Astrocyte of the spinal cord (primary cell): ENCODE measurements around the gene AKAP9.

ENCODE experiments used
- DNase-seq: peaks from one replicate; pipeline ENCODE4 v3.0.0; 2011; ENCODE audit warnings: low read depth, low spot score
- H3K4me3 ChIP-seq: 2 replicates; pipeline ENCODE4 v1.5.1; 2011; ENCODE audit warnings: low read depth, mild to moderate bottlenecking, low read length, moderate library complexity
- CTCF ChIP-seq: IDR thresholded peaks from 2 replicates; pipeline ENCODE4 v1.5.1; 2012; ENCODE audit warnings: low read depth, mild to moderate bottlenecking, low read length, inconsistent platforms
- in situ Hi-C: cut with HindIII; loops from 2 replicates; pipeline ENCODE4 v1.10.0; 2017; ENCODE audit warnings: low sequenced_read_pairs

The AKAP9 gene

DNA sequence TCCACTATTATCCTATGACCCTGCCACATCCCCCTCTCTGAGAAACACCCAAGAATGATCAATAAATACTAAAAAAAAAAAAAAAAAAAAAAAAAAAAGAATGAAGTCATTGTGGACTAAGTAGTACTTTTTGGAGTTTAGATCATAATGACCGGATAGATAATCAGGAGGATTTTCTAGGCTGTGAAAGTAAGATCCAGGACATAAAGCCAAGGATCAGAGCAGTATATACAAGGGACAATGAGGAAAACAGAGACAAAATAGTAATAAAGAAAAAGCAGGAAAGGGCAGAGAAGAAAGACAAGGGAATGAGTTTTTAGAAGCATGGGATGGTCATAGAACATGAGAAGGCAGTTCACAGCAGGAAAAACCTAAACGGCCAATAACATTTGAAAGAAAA, 87.6 kb downstream of the AKAP9 start:
- DNase-seq: no peak
- in situ Hi-C loops: no loop called here
- TF ChIP-seq CTCF: no peak
- H3K4me3 ChIP-seq: no peak overlapping the region

- H3K4me3 ChIP-seq: no peak overlapping the region
- no peak for TF ChIP-seq CTCF
- DNase-seq: no peak
- in situ Hi-C loops: no loop called here
Observed at GRCh38 chr7:92028686-92029085, 88.0 kb downstream of the AKAP9 start.

GRCh38 chr7:92034116-92034515, 93.5 kb downstream of the AKAP9 start:
- no peak for TF ChIP-seq CTCF
- DNase-seq: no peak
- in situ Hi-C loops: no loop called here
- H3K4me3 ChIP-seq: no peak overlapping the region

DNA sequence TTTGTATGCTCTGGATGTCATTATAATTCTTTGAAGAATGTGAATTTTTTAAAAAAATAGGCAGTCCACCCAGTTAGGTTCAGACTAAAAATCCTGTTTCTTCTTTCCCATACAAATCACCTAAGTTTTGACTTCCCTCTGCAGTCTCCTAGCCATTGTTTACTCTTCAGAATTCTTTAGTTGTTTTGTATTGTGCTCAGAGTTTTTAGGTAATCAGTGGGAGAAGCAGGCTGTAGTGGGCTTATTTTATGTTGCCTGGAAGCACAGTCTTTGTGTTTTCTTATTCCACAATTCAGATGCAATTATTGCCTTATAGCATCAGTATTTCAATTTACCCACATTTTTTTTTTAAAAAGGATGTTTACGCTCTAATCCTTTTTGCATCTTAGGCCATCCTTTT, 94.9 kb downstream of the AKAP9 start:
- no peak for TF ChIP-seq CTCF
- H3K4me3 ChIP-seq: no peak overlapping the region
- no peak for DNase-seq
- in situ Hi-C loops: no loop called here

- in situ Hi-C loops: no loop called here
- no peak for DNase-seq
- no peak for TF ChIP-seq CTCF
- H3K4me3 ChIP-seq: no peak overlapping the region
Observed at GRCh38 chr7:92039900-92040299, 99.2 kb downstream of the AKAP9 start.

- TF ChIP-seq CTCF: no peak
- no peak overlapping the region for H3K4me3 ChIP-seq
- in situ Hi-C loops: no loop called here
- DNase-seq: no peak
Observed at GRCh38 chr7:92042056-92042737, 101.5 kb downstream of the AKAP9 start.
